Endothelial cell of umbilical vein (primary cell): Measurements from ENCODE around the gene BORCS5. TPM values are rescaled to one million over a fixed set of nuclear protein-coding genes. Genes with fewer than 3 reads are reported as not detected.

Source experiments
- BruUV-seq: library from RNA; stranded (reverse); fragments of 400-500 nt; replicated peaks from 2 replicates; lab custom pipeline; 2021; lab: Mats Ljungman, UMichigan
- CTCF ChIA-PET: fragments of 300-600, 350-600 bp; sonication (Branson Sonifier 250); formaldehyde crosslinking; loops from one replicate; lab custom pipeline; 2021; ENCODE audit warnings: antibody characterized with exemption, inconsistent platforms; lab: Charles Lee
- POLR2A ChIA-PET: fragments of 300-600, 350-600 bp; sonication (Branson Sonifier 250); formaldehyde crosslinking; loops from one replicate; lab custom pipeline; 2021; ENCODE audit warnings: antibody characterized with exemption, inconsistent platforms; lab: Charles Lee
- DNase-seq: peaks from one replicate; pipeline ENCODE4 v3.0.0-alpha.2; 2011; ENCODE audit warnings: low read depth, low spot score
- FAIRE-seq: peaks from 2 replicates; lab custom pipeline; 2011; peaks lifted over from hg19 to GRCh38; lab: Jason Lieb, UNC
- H2AFZ ChIP-seq: 2 replicates; pipeline ENCODE4 v1.6.0; 2012; ENCODE audit warnings: low read depth, low read length, control low read depth, inconsistent platforms
- H3K27ac ChIP-seq: 2 replicates; pipeline ENCODE4 v1.5.1; 2011; ENCODE audit warnings: low read depth, mild to moderate bottlenecking, control low read depth, low read length, moderate library complexity; ENCODE audit not compliant: insufficient read depth
- H3K27me3 ChIP-seq, 2 experiments: 2 replicates each; pipeline versions ENCODE4 v1.6.0 to v1.6.1; 2011; ENCODE audit warnings: low read length in 2 of 2, mixed read lengths in 1 of 2; ENCODE audit not compliant: control insufficient read depth in 2 of 2, insufficient read depth in 2 of 2
- H3K36me3 ChIP-seq, 2 experiments: 2 replicates in 1 of 2; 3 replicates in 1 of 2; pipeline ENCODE4 v1.5.1; 2011; ENCODE audit warnings: low read length in 2 of 2, mild to moderate bottlenecking in 1 of 2, moderate library complexity in 1 of 2; ENCODE audit not compliant: control insufficient read depth in 2 of 2, insufficient read depth in 2 of 2; ENCODE audit errors: extremely low read depth in 1 of 2
- H3K4me1 ChIP-seq: 3 replicates; pipeline ENCODE4 v1.5.1; 2011; ENCODE audit warnings: mild to moderate bottlenecking, low read length; ENCODE audit not compliant: control insufficient read depth, insufficient read depth; ENCODE audit errors: extremely low read depth
- H3K4me2 ChIP-seq: 2 replicates; pipeline ENCODE4 v1.6.1; 2011; ENCODE audit warnings: low read length, control low read depth, mixed read lengths; ENCODE audit not compliant: insufficient read depth
- H3K4me3 ChIP-seq, 3 experiments: fragments of 200-600 bp in 1 of 3; sonication (generic), shearing (Covaris generic) in 1 of 3; replicated peaks in 1 of 3; 2 replicates each; pipeline ENCODE4 v1.5.1; 2011 to 2016; ENCODE audit warnings: control low read depth in 3 of 3, low read length in 3 of 3, mild to moderate bottlenecking in 2 of 3, inconsistent platforms in 1 of 3, low read depth in 1 of 3, moderate library complexity in 1 of 3; ENCODE audit not compliant: insufficient read depth in 1 of 3
- H3K79me2 ChIP-seq: 2 replicates; pipeline ENCODE4 v1.6.0; 2012; ENCODE audit warnings: low read length, inconsistent platforms; ENCODE audit not compliant: control insufficient read depth, insufficient read depth
- H3K9ac ChIP-seq: replicated peaks from 2 replicates; pipeline ENCODE3; 2011; ENCODE audit warnings: low read length, control low read depth; ENCODE audit not compliant: insufficient read depth; ENCODE audit errors: extremely low read depth
- H3K9me1 ChIP-seq: replicated peaks from 3 replicates; pipeline ENCODE4 v1.6.0; 2011; ENCODE audit warnings: mild to moderate bottlenecking, low read length; ENCODE audit not compliant: control insufficient read depth, insufficient read depth; ENCODE audit errors: extremely low read depth
- H3K9me3 ChIP-seq: replicated peaks from 2 replicates; pipeline ENCODE4 v1.5.1; 2012; ENCODE audit warnings: low read length, inconsistent platforms; ENCODE audit not compliant: control insufficient read depth, insufficient read depth
- H4K20me1 ChIP-seq: replicated peaks from 2 replicates; pipeline ENCODE3; 2011; ENCODE audit warnings: mild to moderate bottlenecking, low read length; ENCODE audit not compliant: control insufficient read depth, insufficient read depth; ENCODE audit errors: extremely low read depth
- CTCF ChIP-seq, 2 donors: IDR thresholded peaks; 1 replicate in 1 of 2; 2 replicates in 1 of 2; pipeline ENCODE4 v1.5.1; 2011; ENCODE audit warnings: low read length in 2 of 2, mild to moderate bottlenecking in 2 of 2, moderate library complexity in 2 of 2, control low read depth in 1 of 2, inconsistent platforms in 1 of 2, low read depth in 1 of 2; ENCODE audit not compliant: insufficient read depth in 1 of 2; ENCODE audit errors: extremely low read depth in 1 of 2
- EZH2 ChIP-seq: IDR thresholded peaks from 2 replicates; pipeline ENCODE4 v1.6.1; 2012; ENCODE audit warnings: borderline replicate concordance, low read depth, mild to moderate bottlenecking, moderate library complexity, low read length, inconsistent platforms; ENCODE audit not compliant: severe bottlenecking
- FOS ChIP-seq: IDR thresholded peaks from 2 replicates; pipeline ENCODE4 v1.6.1; 2011; ENCODE audit warnings: mild to moderate bottlenecking, low read length, moderate library complexity, borderline replicate concordance; ENCODE audit not compliant: insufficient read depth
- GATA2 ChIP-seq: IDR thresholded peaks from 2 replicates; pipeline ENCODE4 v1.7.0; 2011; ENCODE audit warnings: low read depth, mild to moderate bottlenecking, moderate library complexity, mixed read lengths, low read length; ENCODE audit not compliant: insufficient read length, insufficient read depth
- JUN ChIP-seq: IDR thresholded peaks from 2 replicates; pipeline ENCODE4 v1.6.1; 2011; ENCODE audit warnings: borderline replicate concordance, low read depth; ENCODE audit not compliant: insufficient read length, insufficient read depth
- MAX ChIP-seq: IDR thresholded peaks from 2 replicates; pipeline ENCODE4 v1.6.1; 2011; ENCODE audit not compliant: insufficient read depth, insufficient read length
- MYC ChIP-seq: IDR thresholded peaks from one replicate; pipeline ENCODE4 v1.6.1; 2011; ENCODE audit warnings: mild to moderate bottlenecking, low read depth, low read length
- POLR2A ChIP-seq: IDR thresholded peaks from 2 replicates; pipeline ENCODE4 v1.6.1; 2012; ENCODE audit warnings: low read depth, mild to moderate bottlenecking, control low read depth, low read length
- POLR2AphosphoS5 ChIP-seq: IDR thresholded peaks from 2 replicates; pipeline ENCODE4 v1.6.1; 2012; ENCODE audit warnings: low read depth, mild to moderate bottlenecking, control low read depth, low read length, moderate library complexity; ENCODE audit not compliant: insufficient read depth
- dilution Hi-C: fragments of 300-500 bp; cut with MboI; formaldehyde crosslinking; loops from one replicate; pipeline ENCODE4 v1.15.0; 2019; ENCODE audit warnings: low sequenced_read_pairs; ENCODE audit not compliant: extremely low pct_ligation_motif_present
- intact Hi-C: fragments of 100-400 bp; cut with micrococcal nuclease; formaldehyde crosslinking; loops from one replicate; pipeline ENCODE4 v1.10.0; 2022
- polyA plus RNA-seq, 4 experiments: library from polyadenylated mRNA; depleted of rRNA in 3 of 4; stranded (reverse) in 3 of 4; unstranded in 1 of 4; fragments of >200 nt; gene quantifications; 2 replicates each; pipeline versions ENCODE4 v1.2.1 to v1.2.3, GENCODE V29; 2011 to 2012; ENCODE audit warnings: missing spikeins in 1 of 4
- total RNA-seq: library from RNA; stranded (reverse); gene quantifications from 2 replicates; pipeline ENCODE4 v1.2.3, GENCODE V29; 2021

BORCS5 gene
- total and polyA plus RNA-seq, 2 donors (not counting 3 experiments of a cell fraction or from before 2014, with no cell fraction given) = 8.3 to 10.5 TPM

GRCh38 chr12:12331896-12332295, 25.0 kb upstream of the BORCS5 start:
- CTCF ChIA-PET = interaction anchor here (0.6 to 1.3 kb wide), 2 partner anchors 25 to 249 kb away, joined by 4 read pairs; partner anchors contain the start of gene BORCS5
- intact Hi-C loops = loop anchor here (5.0 kb wide), 1 partner anchor 780 kb away; no protein-coding TSS in a partner anchor

More at GRCh38 chr12:12331896-12332295, 25.0 kb upstream of the BORCS5 start:
- dilution Hi-C loops = loop anchor here (25.0 kb wide), 1 partner anchor 245 kb away; no protein-coding TSS in a partner anchor
- no peaks in the 10 kb centered on the region for H3K9me3 ChIP-seq
- DNase-seq = no peak
- POLR2A ChIA-PET = no interaction called here
- no peak overlapping the region for H3K9ac ChIP-seq
- no peak overlapping the region for H3K4me3 ChIP-seq
- no peak overlapping the region for H2AFZ ChIP-seq
- TF ChIP-seq CTCF (IDR thresholded peaks at IDR 0.05; ENCODE audit: extremely low read depth in 1 of 2, insufficient read depth in 1 of 2, low read depth in 1 of 2, low read length in 2 of 2) = no peak
- TF ChIP-seq POLR2AphosphoS5 = no peak
- no peak for TF ChIP-seq JUN
- TF ChIP-seq MYC = no peak
- no peak for TF ChIP-seq GATA2
- TF ChIP-seq FOS = no peak
- no peak for TF ChIP-seq POLR2A
- no peak for TF ChIP-seq EZH2
- no peak for TF ChIP-seq MAX
- H3K4me1 ChIP-seq = peaks cover 41% of the 10 kb centered on the region
- peaks cover 2 to 12% of the 10 kb centered on the region in 2 experiments for H3K36me3 ChIP-seq
- H3K27ac ChIP-seq = no peak overlapping the region
- BruUV-seq = no TSS peak
- H3K9me1 ChIP-seq = no peaks in the 10 kb centered on the region
- H3K27me3 ChIP-seq = no peaks in the 10 kb centered on the region
- H4K20me1 ChIP-seq = no peaks in the 10 kb centered on the region
- FAIRE-seq = no peak
- H3K4me2 ChIP-seq = no peak overlapping the region
- peaks cover 49% of the 10 kb centered on the region for H3K79me2 ChIP-seq
